Globus pallidus (tissue), 1 donor: ENCODE results near the gene MMD.

Source experiments
- DNase-seq: peaks from one replicate; pipeline ENCODE4 v3.0.0-alpha.2; 2015; ENCODE audit warnings: low spot score

MMD gene

DNA sequence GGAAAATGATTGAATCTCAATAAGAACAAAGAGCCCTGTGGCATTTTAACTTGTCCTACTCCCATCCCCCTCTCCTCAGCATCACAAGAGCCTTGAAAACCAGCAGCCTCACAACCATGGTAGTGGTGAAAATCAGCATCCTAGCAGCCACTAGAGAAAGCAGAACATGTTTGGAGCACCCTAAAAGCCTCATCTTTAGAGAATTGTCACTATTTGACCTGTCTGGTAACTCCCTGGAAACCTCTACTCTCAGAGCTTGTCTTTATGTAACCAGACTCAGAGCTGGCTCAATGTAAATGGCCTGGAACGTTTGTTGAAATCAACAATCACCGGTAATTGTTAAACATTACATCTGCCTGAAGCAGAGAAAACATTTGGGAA, 70.8 kb downstream of the MMD start:
- no peak for DNase-seq

DNA sequence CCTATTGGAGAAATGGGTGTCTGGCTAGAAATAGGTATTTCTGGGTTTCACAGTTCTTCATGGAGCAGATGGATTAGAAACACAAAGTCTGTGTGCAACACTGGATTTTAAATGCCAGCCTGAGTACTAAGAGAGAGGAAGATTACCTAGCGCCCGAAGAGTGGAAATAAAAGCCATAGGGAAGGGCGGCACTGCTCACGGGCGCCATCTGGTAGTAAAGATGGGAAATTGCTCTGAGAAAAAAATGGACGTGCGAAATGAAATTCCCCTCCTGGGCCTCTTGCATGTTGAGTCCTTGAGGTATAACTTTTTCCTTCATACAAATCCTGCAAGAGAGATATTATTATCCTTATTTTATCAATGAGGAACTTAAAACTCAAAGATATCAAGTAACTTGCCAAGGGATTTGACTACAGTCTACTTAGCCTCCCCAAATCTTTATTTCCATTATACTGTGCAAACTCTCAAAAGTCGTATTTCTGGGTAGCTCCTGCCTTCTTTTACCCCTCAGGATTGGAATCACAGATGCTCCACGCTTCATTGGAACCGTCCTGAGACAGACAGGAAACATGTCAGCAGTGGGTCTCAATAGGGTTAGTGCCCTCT, 72.8 kb downstream of the MMD start:
- peak; percentile 35 for DNase-seq

DNA sequence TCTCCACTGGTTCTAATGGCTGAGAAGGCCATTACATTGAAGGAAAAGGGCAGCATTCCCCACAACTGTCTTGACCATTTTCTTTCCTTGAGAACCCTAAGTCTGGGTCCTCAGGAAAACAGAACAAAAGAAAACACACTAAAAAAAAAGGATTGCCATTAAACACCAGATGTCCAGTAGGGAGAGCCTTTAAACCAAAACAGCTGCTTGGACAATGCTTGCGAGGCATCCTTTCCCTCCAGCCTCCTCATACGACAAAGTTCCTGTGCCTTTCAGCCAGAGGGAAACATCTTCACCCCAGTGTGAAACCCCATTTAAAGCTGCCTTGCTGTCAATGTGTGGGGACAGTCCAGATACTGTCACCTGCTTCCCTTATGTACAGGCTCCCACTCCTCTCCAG, 74.3 kb downstream of the MMD start:
- no peak for DNase-seq

DNA sequence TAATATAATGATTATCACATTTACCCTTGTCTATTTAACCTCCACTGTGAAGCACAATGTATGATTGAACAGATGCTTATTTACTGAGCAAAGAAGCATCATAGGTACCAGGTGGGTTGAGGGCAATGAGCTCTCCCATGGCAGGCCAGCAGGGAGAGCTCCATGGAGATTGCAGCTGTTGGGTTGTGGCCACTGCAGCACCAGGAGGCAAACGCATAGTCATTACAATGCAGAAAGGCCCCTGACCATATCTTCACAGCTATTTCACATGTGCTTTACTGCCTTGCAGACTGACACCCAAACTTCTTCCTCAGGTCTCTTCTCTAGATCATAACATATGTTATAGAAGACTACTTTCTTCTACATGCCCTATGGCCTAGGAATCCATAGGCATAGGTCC, 75.0 kb downstream of the MMD start:
- DNase-seq: no peak

DNA sequence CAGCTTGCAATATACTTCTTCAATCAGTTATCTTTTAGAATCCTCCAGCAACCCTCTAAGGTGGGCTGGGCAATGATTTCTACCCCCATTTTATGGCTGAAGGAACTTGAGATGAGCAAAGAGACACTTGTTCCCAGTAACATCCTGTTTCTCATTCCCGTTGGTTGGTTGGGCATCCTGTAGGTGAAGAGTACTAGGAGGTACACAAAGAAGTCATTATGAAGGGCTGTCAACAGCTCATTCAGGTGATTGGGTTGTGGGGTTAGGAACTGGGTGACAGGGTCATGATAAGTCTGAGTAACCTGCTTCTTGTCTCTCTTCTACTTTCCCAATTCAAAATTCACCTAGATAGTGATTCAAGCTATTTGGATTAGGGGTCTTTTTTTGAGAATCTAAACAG, 76.5 kb downstream of the MMD start:
- DNase-seq: no peak

DNA sequence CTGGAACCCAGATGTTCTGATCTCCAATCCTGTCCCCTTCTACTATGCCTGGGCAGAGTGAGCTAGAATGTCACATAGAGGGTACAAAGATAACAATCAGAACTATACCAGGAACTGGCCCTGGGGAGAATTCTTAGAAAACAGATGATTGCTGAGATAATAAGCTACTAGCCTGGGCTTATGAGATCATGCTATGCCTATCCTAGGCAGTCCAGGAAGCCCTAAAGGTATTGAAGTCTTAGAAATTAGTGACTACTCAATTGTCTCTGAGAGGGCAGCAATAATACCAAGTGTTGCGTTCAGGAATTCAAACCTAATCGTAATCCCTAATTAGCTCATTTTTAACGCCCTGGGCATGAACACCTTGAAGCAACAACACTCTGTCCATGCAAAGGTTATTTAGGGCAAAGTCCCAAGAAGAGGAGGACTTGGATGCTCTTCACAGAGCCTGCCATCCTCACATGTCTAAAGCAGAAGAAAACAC, 77.1 kb downstream of the MMD start:
- no peak for DNase-seq

DNA sequence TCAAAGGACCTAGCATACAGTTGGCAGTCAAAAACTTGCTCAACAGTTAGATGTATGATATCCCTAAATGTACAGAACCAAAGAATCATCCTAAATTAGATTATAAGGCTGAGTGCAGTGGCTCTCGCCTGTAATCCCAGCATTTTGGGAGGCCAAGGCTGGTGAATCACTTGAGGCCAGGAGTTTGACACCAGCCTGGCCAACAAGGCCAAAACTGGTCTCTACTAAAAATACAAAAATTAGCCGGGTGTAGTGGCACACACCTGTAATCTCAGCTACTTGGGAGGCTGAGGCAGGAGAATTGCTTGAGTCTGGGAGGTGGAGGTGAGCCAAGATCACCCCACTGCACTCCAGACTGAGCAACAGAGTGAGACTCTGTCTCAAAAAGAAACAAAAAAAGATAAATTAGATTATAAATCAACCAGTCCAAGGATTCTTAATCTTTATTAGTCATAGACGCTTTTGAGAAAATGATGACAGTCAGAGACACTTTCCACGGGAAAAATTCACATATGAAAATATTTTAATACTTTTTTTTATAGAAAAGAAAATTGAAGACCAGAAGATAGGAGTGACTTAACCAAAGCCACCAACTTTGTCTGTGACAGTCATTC, 77.6 kb downstream of the MMD start:
- no peak for DNase-seq

DNA sequence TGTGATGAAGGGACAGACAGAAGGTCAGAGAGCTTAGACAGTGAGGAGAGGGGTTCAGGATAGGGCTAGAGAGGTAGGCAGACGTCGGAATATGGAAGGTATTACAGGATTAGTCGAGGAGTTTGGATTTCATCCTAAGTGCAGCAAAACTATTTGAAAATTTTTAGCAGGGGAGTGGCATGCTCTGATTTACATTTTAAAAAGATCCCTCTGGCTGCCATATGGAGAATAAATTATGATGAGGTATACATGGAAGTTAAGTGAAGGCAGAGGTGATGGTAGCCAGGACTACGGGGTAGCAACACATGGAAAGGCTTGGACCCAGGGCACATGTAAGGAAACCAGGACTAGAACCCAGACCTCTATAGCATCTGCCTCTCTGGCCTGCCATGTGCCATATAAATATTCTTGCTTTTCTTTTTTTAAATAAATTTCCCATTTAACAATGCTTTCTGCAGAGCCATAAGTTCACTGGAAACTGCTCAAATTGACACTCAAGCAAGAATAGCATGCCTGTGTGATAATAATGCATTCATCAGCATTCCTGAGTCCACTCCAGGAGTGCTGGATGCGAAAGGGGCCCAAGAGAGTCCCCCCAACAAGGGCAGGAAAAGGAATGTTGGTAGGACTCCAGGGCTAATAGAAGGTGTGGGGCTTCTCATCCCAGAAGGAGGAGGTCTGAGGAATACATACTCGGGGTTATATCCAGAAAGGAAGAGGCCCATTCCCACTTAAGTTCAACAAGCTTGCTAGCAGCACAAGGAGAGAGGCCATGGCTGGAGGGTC, 78.6 kb downstream of the MMD start:
- no peak for DNase-seq
